ENCODE data around the gene WDR27.
"Not testable (repeated sequence)": the region's sequence is repeated elsewhere in the genome, so short reads cannot be mapped to it uniquely, and the experiment has no call there.

Gene WDR27

GRCh38 chr6:169511785-169512184, 190.0 kb downstream of the WDR27 start:
- peak; percentile 61 for TF ChIP-seq CTCF (conservative IDR thresholded peaks at IDR 0.05)
- H3K27ac ChIP-seq: not testable (repeated sequence)

GRCh38 chr6:169510871-169511270, 191.0 kb downstream of the WDR27 start:
- no peak for TF ChIP-seq CTCF (conservative IDR thresholded peaks at IDR 0.05)
- no peak overlapping the region for H3K27ac ChIP-seq

GRCh38 chr6:169508452-169508851, 193.4 kb downstream of the WDR27 start:
- H3K27ac ChIP-seq: no peak overlapping the region
- no peak for TF ChIP-seq CTCF (conservative IDR thresholded peaks at IDR 0.05)

- H3K27ac ChIP-seq: no peak overlapping the region
- no peak for TF ChIP-seq CTCF (conservative IDR thresholded peaks at IDR 0.05)
Measured at GRCh38 chr6:169503422-169504152, 198.2 kb downstream of the WDR27 start.

GRCh38 chr6:169502445-169502844, 199.4 kb downstream of the WDR27 start:
- H3K27ac ChIP-seq: no peak overlapping the region
- no peak for TF ChIP-seq CTCF (conservative IDR thresholded peaks at IDR 0.05)

GRCh38 chr6:169501777-169502313, 200.0 kb downstream of the WDR27 start:
- TF ChIP-seq CTCF (conservative IDR thresholded peaks at IDR 0.05): no peak
- H3K27ac ChIP-seq: no peak overlapping the region

GRCh38 chr6:169501128-169501527, 200.7 kb downstream of the WDR27 start:
- TF ChIP-seq CTCF (conservative IDR thresholded peaks at IDR 0.05): no peak
- H3K27ac ChIP-seq: no peak overlapping the region
